Fibroblast of mammary gland (primary cell): ENCODE results near the gene IMPA2.

ENCODE experiments used
- DNase-seq: peaks from one replicate; pipeline ENCODE4 v3.0.0-alpha.2; 2010; ENCODE audit warnings: low read depth
- H3K4me3 ChIP-seq: 2 replicates; pipeline ENCODE4 v1.5.1; 2011; ENCODE audit warnings: low read depth, mild to moderate bottlenecking, low read length, moderate library complexity; ENCODE audit not compliant: control insufficient read depth
- CTCF ChIP-seq: conservative IDR thresholded peaks from 2 replicates; pipeline ENCODE4 v1.5.1; 2011; ENCODE audit warnings: low read depth, low read length, inconsistent platforms; ENCODE audit not compliant: control insufficient read depth, insufficient read depth

Gene IMPA2

GRCh38 chr18:12056884-12057402 is 75.6 kb downstream of the IMPA2 start:
- DNase-seq: no peak
- TF ChIP-seq CTCF: no peak
- no peak overlapping the region for H3K4me3 ChIP-seq

GRCh38 chr18:12057419-12058039 is 76.2 kb downstream of the IMPA2 start:
- H3K4me3 ChIP-seq: no peak overlapping the region
- no peak for DNase-seq
- no peak for TF ChIP-seq CTCF

- no peak for TF ChIP-seq CTCF
- H3K4me3 ChIP-seq: no peak overlapping the region
- no peak for DNase-seq
Observed at GRCh38 chr18:12059334-12060181, 78.3 kb downstream of the IMPA2 start.

GRCh38 chr18:12060182-12060870 is 79.0 kb downstream of the IMPA2 start:
- H3K4me3 ChIP-seq: no peak overlapping the region
- no peak for TF ChIP-seq CTCF
- no peak for DNase-seq

GRCh38 chr18:12061685-12062084 is 80.4 kb downstream of the IMPA2 start:
- TF ChIP-seq CTCF: no peak
- no peak overlapping the region for H3K4me3 ChIP-seq

GRCh38 chr18:12062974-12063373 is 81.7 kb downstream of the IMPA2 start:
- DNase-seq: no peak
- TF ChIP-seq CTCF: no peak
- no peak overlapping the region for H3K4me3 ChIP-seq

More at GRCh38 chr18:12061685-12062084, 80.4 kb downstream of the IMPA2 start:
- no peak for DNase-seq
